ENCODE results near the gene RPL7L1.

DNA sequence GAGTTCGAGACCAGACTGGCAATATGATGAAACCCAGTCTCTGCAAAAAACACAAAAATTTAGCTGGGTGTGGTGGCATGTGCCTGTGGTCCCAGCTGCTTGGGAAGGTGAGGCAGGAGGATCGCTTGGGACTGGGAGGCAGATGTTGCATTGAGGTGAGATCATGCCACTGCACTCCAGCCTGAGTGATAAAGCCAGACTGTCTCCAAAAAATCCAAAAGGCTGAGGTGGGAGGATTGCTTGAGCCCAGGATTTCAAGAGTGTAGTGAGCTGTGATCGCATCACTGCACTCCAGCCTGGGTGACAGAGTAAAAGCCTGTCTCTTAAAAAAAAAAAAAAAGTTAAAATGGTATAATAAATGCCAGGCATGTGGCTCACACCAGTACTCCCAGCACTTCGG is 35.1 kb downstream of the RPL7L1 start:
- TF ChIP-seq, protein P1, sequence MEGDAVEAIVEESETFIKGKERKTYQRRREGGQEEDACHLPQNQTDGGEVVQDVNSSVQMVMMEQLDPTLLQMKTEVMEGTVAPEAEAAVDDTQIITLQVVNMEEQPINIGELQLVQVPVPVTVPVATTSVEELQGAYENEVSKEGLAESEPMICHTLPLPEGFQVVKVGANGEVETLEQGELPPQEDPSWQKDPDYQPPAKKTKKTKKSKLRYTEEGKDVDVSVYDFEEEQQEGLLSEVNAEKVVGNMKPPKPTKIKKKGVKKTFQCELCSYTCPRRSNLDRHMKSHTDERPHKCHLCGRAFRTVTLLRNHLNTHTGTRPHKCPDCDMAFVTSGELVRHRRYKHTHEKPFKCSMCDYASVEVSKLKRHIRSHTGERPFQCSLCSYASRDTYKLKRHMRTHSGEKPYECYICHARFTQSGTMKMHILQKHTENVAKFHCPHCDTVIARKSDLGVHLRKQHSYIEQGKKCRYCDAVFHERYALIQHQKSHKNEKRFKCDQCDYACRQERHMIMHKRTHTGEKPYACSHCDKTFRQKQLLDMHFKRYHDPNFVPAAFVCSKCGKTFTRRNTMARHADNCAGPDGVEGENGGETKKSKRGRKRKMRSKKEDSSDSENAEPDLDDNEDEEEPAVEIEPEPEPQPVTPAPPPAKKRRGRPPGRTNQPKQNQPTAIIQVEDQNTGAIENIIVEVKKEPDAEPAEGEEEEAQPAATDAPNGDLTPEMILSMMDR (IDR thresholded peaks at IDR 0.05; ENCODE audit: borderline replicate concordance, extremely low read depth, low read length, poor library complexity, severe bottlenecking): no peak
- TF ChIP-seq EZH2 (IDR thresholded peaks at IDR 0.05; ENCODE audit: borderline replicate concordance, low read depth, low read length, severe bottlenecking): no peak
